Progenitor cell of endocrine pancreas (in vitro differentiated cells): ENCODE measurements around the gene CACNB4. TPM values are rescaled to one million over a fixed set of nuclear protein-coding genes. Genes with fewer than 3 reads are reported as not detected.

Experiments used
- DNase-seq: peaks from one replicate; pipeline ENCODE4 v3.0.0; 2021; ENCODE audit warnings: low spot score; ENCODE audit not compliant: unreplicated experiment
- H3K27ac Mint-ChIP-seq: 2 replicates; pipeline ENCODE4 v1.8.0; 2021; ENCODE audit warnings: mild to moderate bottlenecking, moderate library complexity, mixed read lengths
- H3K27me3 Mint-ChIP-seq: 2 replicates; pipeline ENCODE4 v1.8.0; 2021; ENCODE audit warnings: mixed read lengths
- H3K36me3 Mint-ChIP-seq: 2 replicates; pipeline ENCODE4 v1.8.0; 2022; ENCODE audit warnings: mixed read lengths; ENCODE audit not compliant: insufficient read depth
- H3K4me1 Mint-ChIP-seq: 2 replicates; pipeline ENCODE4 v1.8.0; 2021; ENCODE audit warnings: low read depth, mixed read lengths
- H3K4me3 Mint-ChIP-seq: 2 replicates; pipeline ENCODE4 v1.8.0; 2021; ENCODE audit warnings: low read depth, mild to moderate bottlenecking, moderate library complexity, mixed read lengths
- H3K9me3 Mint-ChIP-seq: 2 replicates; pipeline ENCODE4 v1.8.0; 2021; ENCODE audit warnings: low read depth, mixed read lengths
- CTCF ChIP-seq: fragments of 200-600 bp; sonication (generic); IDR thresholded peaks from one replicate; pipeline ENCODE4 v1.5.0; 2021; ENCODE audit warnings: antibody characterized with exemption, mild to moderate bottlenecking; ENCODE audit not compliant: unreplicated experiment
- long read RNA-seq: library from polyadenylated mRNA; unstranded; transcript quantifications from one replicate; pipeline ENCODE4 v2.0.0, GENCODE V29; 2020
- total RNA-seq: library from RNA; stranded (reverse); gene quantifications from 2 replicates; pipeline ENCODE4 v1.2.1, GENCODE V29; 2021

Gene CACNB4
- 2.3 and 2.5 TPM in 2 replicates for total RNA-seq
- long read RNA-seq, partial matches to known transcripts, result 1 of 1 reads
- long read RNA-seq, other reads (novel, unspliced or antisense), result 0 of 1 reads

- peaks cover 63% of the 10 kb centered on the region for H3K27me3 Mint-ChIP-seq
- peaks cover 7% of the 10 kb centered on the region for H3K4me1 Mint-ChIP-seq
- H3K9me3 Mint-ChIP-seq, result no peaks in the 10 kb centered on the region
- H3K4me3 Mint-ChIP-seq, result peak within 1 kb of the TSS; percentile 85
- no peak for TF ChIP-seq CTCF
- DNase-seq, result no peak
- H3K36me3 Mint-ChIP-seq, result no peaks in the 10 kb centered on the region
- peak within 1 kb of the TSS; percentile 82 for H3K27ac Mint-ChIP-seq
These were observed at the start of gene CACNB4 for GRCh38 chr2:152098496-152099366. Gene CACNB4, minus strand, starts transcription at chr2:152099044.

GRCh38 chr2:152134488-152135280 is 35.8 kb upstream of the CACNB4 start:
- H3K9me3 Mint-ChIP-seq, result no peaks in the 10 kb centered on the region
- peak overlapping the region; percentile 84 for H3K27ac Mint-ChIP-seq
- DNase-seq, result no peak
- H3K36me3 Mint-ChIP-seq, result peaks cover 7% of the 10 kb centered on the region
- no peak for TF ChIP-seq CTCF
- no peaks in the 10 kb centered on the region for H3K27me3 Mint-ChIP-seq
- peaks cover 28% of the 10 kb centered on the region for H3K4me1 Mint-ChIP-seq
- H3K4me3 Mint-ChIP-seq, result no peak overlapping the region

- DNase-seq, result no peak
- Mint-ChIP-seq H3K4me3 (no peak overlapping the region), H3K27ac (no peak overlapping the region), H3K4me1 (peaks cover 28% of the 10 kb centered on the region), H3K27me3 (no peaks in the 10 kb centered on the region), H3K36me3 (peaks cover 9% of the 10 kb centered on the region), H3K9me3 (no peaks in the 10 kb centered on the region)
- no peak for TF ChIP-seq CTCF
These were observed 33.5 kb upstream of the CACNB4 start for GRCh38 chr2:152132306-152132705.

GRCh38 chr2:152127628-152128027 is 28.8 kb upstream of the CACNB4 start:
- Mint-ChIP-seq H3K36me3 (peaks cover 16% of the 10 kb centered on the region), H3K4me3 (no peak overlapping the region), H3K9me3 (no peaks in the 10 kb centered on the region), H3K27me3 (no peaks in the 10 kb centered on the region), H3K27ac (peak overlapping the region; percentile 67), H3K4me1 (peaks cover 7% of the 10 kb centered on the region)
- TF ChIP-seq CTCF, result no peak
- DNase-seq, result no peak

GRCh38 chr2:152126664-152127063 is 27.8 kb upstream of the CACNB4 start:
- Mint-ChIP-seq H3K36me3 (peaks cover 12% of the 10 kb centered on the region), H3K9me3 (no peaks in the 10 kb centered on the region), H3K4me3 (no peak overlapping the region), H3K4me1 (no peaks in the 10 kb centered on the region), H3K27me3 (no peaks in the 10 kb centered on the region), H3K27ac (no peak overlapping the region)
- no peak for DNase-seq
- TF ChIP-seq CTCF, result no peak
